K562 (cell line): ENCODE data around the gene NOTCH1. TPM values are rescaled to one million over a fixed set of nuclear protein-coding genes. Genes with fewer than 3 reads are reported as not detected.

Experiments used
- GABPB1 ChIP-seq: sonication (generic); formaldehyde crosslinking; IDR thresholded peaks from 2 replicates; pipeline ENCODE4 v1.8.0; 2022; ENCODE audit warnings: mild to moderate bottlenecking, missing genetic modification reagents
- HDAC8 ChIP-seq: fragments of 450-650 bp; IDR thresholded peaks from 2 replicates; pipeline ENCODE4 v1.6.1; 2016; ENCODE audit warnings: mild to moderate bottlenecking, missing genetic modification characterization, moderate library complexity, missing compliant biosample characterization
- MAZ ChIP-seq, 2 experiments: fragments of 450-650 bp in 1 of 2; sonication (generic) in 1 of 2; formaldehyde crosslinking; IDR thresholded peaks in 1 of 2; conservative IDR thresholded peaks in 1 of 2; 2 replicates each; pipeline versions ENCODE4 v1.4.0 to v1.5.0; 2020; ENCODE audit warnings: mild to moderate bottlenecking in 1 of 2, missing genetic modification reagents in 1 of 2
- MYC ChIP-seq, 2 experiments: fragments of 250-450 bp in 1 of 2; sonication (Bioruptor Pico) in 1 of 2; IDR thresholded peaks; 2 replicates each; pipeline versions ENCODE4 v1.5.1 to v1.6.1; 2012 to 2021; ENCODE audit warnings: low read depth in 2 of 2, borderline replicate concordance in 1 of 2, improper control_type of control experiment in 1 of 2, low read length in 1 of 2, mild to moderate bottlenecking in 1 of 2, moderate library complexity in 1 of 2
- RFX7 ChIP-seq: fragments of 250-450 bp; sonication (Bioruptor Pico); IDR thresholded peaks from 2 replicates; pipeline ENCODE4 v1.5.1; 2021; ENCODE audit warnings: mild to moderate bottlenecking
- SRSF7 ChIP-seq: fragments of 200-400 bp; formaldehyde crosslinking; optimal IDR thresholded peaks from 2 replicates; pipeline ENCODE3; 2017; ENCODE audit warnings: mild to moderate bottlenecking, low read depth, low read length
- SUPT5H ChIP-seq: fragments of 450-650 bp; IDR thresholded peaks from 2 replicates; pipeline ENCODE4 v1.6.1; 2016
- ZFP30 ChIP-seq: fragments of 250-450 bp; sonication (Bioruptor Pico); IDR thresholded peaks from 2 replicates; pipeline ENCODE4 v1.8.0; 2022; ENCODE audit warnings: moderate library complexity, mild to moderate bottlenecking, inconsistent platforms, borderline replicate concordance
- polyA plus RNA-seq, 8 experiments: library from polyadenylated mRNA; depleted of rRNA in 4 of 8; stranded (reverse) in 5 of 8; unstranded in 3 of 8; fragments of >200 nt; fragmentation: Nextera tagmentation in 2 of 8; fragmentation: Illumina TruSeq in 1 of 8; extraction: Ambion mirVana in 2 of 8; extraction: Trizol in 1 of 8; gene quantifications; 2 replicates each; pipeline versions ENCODE4 v1.2.1 to v1.2.3, GENCODE V29; 2011 to 2014; ENCODE audit warnings: inconsistent platforms in 1 of 8, missing spikeins in 1 of 8
- total RNA-seq, 7 experiments: library from RNA; depleted of rRNA in 6 of 7; stranded (reverse); fragments of >200 nt in 6 of 7; fragmentation: Illumina TruSeq in 2 of 7; extraction: Trizol in 2 of 7; gene quantifications; 2 replicates each; pipeline versions ENCODE4 v1.2.1 to v1.2.3, GENCODE V29; 2011 to 2021; ENCODE audit warnings: low replicate concordance in 1 of 7
- TF ChIP-seq, protein P1 (sequence below): fragments of 450-650 bp; IDR thresholded peaks from 2 replicates; pipeline ENCODE4 v1.6.1; 2016; ENCODE audit warnings: mild to moderate bottlenecking, moderate library complexity
- TF ChIP-seq, protein P2 (sequence below): fragments of 450-650 bp; IDR thresholded peaks from 2 replicates; pipeline ENCODE4 v1.6.1; 2018; ENCODE audit not compliant: partially characterized antibody

Gene NOTCH1
- total and polyA plus RNA-seq, 9 of the 15 experiments (the other 6 are each of a cell fraction or from before 2014, with no cell fraction given): 0.03 to 31.4 (median 2.3) TPM

DNA sequence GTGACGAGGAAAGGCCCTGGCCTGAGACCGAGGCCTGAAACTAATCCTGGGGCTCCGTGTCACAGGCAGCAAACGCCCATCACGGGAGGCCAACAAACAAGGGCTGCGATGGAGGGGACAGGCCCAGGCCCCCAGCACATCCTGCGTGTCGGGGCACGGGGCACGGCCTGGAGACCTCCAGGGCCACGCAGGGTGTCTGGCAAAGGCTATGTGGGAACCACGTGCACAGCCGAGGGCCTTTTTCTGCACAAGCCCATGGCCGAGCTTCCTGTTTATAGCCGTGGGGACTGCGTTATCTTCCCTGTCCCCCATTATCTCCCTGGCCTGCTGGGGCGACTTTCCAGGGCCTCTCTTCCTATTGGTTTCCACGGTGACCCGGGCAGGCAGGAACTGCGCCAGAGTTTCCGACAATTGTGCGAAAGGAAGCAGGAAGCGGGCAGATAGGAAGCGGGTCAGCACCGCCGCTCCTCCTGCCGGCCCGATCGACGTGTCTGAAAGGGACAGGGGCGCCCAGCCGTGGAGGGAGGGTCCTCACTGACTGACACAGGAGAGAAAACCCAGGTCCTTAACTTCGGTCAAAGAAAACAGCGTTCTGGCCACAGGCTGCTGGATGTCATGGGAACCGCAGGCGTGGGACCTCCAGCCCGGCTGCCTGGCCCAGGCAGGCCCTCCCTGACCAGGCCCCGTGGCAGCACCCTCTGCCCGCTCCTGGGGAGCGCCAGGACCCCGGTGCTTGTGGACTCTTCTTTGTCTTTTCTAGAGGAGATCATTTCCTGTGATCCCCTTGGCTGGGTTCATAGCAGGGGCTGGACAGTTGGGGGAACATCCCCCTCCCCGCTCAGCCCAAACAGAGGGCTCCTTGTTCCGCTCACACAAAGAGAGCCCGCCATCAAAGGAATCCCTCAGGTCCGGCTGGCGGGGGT is 33.9 kb downstream of the NOTCH1 start (continued):
- peak; percentile 94 for TF ChIP-seq MYC (IDR thresholded peaks at IDR 0.05; ENCODE audit: low read depth, low read length)
- TF ChIP-seq MYC (CRISPR knock-in tag; IDR thresholded peaks at IDR 0.05; ENCODE audit: borderline replicate concordance, low read depth): 0 out of 2 replicates have a peak, but pooled peaks have one; percentile 24
- peak; percentile 35; the same call in 1 of the 2 replicates for TF ChIP-seq HDAC8 (tag)
- TF ChIP-seq MAZ (CRISPR knock-in tag; conservative IDR thresholded peaks at IDR 0.05 in 1 of 2, IDR thresholded peaks at IDR 0.05 in 1 of 2): 0 out of 4 replicates have a peak, but pooled peaks have one; percentile 0 to 30
- TF ChIP-seq, protein P1, sequence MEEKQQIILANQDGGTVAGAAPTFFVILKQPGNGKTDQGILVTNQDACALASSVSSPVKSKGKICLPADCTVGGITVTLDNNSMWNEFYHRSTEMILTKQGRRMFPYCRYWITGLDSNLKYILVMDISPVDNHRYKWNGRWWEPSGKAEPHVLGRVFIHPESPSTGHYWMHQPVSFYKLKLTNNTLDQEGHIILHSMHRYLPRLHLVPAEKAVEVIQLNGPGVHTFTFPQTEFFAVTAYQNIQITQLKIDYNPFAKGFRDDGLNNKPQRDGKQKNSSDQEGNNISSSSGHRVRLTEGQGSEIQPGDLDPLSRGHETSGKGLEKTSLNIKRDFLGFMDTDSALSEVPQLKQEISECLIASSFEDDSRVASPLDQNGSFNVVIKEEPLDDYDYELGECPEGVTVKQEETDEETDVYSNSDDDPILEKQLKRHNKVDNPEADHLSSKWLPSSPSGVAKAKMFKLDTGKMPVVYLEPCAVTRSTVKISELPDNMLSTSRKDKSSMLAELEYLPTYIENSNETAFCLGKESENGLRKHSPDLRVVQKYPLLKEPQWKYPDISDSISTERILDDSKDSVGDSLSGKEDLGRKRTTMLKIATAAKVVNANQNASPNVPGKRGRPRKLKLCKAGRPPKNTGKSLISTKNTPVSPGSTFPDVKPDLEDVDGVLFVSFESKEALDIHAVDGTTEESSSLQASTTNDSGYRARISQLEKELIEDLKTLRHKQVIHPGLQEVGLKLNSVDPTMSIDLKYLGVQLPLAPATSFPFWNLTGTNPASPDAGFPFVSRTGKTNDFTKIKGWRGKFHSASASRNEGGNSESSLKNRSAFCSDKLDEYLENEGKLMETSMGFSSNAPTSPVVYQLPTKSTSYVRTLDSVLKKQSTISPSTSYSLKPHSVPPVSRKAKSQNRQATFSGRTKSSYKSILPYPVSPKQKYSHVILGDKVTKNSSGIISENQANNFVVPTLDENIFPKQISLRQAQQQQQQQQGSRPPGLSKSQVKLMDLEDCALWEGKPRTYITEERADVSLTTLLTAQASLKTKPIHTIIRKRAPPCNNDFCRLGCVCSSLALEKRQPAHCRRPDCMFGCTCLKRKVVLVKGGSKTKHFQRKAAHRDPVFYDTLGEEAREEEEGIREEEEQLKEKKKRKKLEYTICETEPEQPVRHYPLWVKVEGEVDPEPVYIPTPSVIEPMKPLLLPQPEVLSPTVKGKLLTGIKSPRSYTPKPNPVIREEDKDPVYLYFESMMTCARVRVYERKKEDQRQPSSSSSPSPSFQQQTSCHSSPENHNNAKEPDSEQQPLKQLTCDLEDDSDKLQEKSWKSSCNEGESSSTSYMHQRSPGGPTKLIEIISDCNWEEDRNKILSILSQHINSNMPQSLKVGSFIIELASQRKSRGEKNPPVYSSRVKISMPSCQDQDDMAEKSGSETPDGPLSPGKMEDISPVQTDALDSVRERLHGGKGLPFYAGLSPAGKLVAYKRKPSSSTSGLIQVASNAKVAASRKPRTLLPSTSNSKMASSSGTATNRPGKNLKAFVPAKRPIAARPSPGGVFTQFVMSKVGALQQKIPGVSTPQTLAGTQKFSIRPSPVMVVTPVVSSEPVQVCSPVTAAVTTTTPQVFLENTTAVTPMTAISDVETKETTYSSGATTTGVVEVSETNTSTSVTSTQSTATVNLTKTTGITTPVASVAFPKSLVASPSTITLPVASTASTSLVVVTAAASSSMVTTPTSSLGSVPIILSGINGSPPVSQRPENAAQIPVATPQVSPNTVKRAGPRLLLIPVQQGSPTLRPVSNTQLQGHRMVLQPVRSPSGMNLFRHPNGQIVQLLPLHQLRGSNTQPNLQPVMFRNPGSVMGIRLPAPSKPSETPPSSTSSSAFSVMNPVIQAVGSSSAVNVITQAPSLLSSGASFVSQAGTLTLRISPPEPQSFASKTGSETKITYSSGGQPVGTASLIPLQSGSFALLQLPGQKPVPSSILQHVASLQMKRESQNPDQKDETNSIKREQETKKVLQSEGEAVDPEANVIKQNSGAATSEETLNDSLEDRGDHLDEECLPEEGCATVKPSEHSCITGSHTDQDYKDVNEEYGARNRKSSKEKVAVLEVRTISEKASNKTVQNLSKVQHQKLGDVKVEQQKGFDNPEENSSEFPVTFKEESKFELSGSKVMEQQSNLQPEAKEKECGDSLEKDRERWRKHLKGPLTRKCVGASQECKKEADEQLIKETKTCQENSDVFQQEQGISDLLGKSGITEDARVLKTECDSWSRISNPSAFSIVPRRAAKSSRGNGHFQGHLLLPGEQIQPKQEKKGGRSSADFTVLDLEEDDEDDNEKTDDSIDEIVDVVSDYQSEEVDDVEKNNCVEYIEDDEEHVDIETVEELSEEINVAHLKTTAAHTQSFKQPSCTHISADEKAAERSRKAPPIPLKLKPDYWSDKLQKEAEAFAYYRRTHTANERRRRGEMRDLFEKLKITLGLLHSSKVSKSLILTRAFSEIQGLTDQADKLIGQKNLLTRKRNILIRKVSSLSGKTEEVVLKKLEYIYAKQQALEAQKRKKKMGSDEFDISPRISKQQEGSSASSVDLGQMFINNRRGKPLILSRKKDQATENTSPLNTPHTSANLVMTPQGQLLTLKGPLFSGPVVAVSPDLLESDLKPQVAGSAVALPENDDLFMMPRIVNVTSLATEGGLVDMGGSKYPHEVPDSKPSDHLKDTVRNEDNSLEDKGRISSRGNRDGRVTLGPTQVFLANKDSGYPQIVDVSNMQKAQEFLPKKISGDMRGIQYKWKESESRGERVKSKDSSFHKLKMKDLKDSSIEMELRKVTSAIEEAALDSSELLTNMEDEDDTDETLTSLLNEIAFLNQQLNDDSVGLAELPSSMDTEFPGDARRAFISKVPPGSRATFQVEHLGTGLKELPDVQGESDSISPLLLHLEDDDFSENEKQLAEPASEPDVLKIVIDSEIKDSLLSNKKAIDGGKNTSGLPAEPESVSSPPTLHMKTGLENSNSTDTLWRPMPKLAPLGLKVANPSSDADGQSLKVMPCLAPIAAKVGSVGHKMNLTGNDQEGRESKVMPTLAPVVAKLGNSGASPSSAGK: peak; percentile 86
- TF ChIP-seq RFX7 (CRISPR knock-in tag): no peak
- peak; percentile 65 for TF ChIP-seq GABPB1
- TF ChIP-seq, protein P2, sequence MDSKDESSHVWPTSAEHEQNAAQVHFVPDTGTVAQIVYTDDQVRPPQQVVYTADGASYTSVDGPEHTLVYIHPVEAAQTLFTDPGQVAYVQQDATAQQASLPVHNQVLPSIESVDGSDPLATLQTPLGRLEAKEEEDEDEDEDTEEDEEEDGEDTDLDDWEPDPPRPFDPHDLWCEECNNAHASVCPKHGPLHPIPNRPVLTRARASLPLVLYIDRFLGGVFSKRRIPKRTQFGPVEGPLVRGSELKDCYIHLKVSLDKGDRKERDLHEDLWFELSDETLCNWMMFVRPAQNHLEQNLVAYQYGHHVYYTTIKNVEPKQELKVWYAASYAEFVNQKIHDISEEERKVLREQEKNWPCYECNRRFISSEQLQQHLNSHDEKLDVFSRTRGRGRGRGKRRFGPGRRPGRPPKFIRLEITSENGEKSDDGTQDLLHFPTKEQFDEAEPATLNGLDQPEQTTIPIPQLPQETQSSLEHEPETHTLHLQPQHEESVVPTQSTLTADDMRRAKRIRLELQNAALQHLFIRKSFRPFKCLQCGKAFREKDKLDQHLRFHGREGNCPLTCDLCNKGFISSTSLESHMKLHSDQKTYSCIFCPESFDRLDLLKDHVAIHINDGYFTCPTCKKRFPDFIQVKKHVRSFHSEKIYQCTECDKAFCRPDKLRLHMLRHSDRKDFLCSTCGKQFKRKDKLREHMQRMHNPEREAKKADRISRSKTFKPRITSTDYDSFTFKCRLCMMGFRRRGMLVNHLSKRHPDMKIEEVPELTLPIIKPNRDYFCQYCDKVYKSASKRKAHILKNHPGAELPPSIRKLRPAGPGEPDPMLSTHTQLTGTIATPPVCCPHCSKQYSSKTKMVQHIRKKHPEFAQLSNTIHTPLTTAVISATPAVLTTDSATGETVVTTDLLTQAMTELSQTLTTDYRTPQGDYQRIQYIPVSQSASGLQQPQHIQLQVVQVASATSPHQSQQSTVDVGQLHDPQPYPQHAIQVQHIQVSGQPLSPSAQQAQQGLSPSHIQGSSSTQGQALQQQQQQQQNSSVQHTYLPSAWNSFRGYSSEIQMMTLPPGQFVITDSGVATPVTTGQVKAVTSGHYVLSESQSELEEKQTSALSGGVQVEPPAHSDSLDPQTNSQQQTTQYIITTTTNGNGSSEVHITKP: peak; percentile 95
- TF ChIP-seq SUPT5H: peak; percentile 30; the same call in 1 of the 2 replicates
- no peak for TF ChIP-seq SRSF7
- TF ChIP-seq ZFP30 (CRISPR knock-in tag): no peak
